GM19239 (cell line): ENCODE measurements around the gene GPC5.

Experiments
- DNase-seq: peaks from one replicate; pipeline ENCODE4 v3.0.0; 2011; ENCODE audit warnings: low spot score; ENCODE audit not compliant: insufficient read length
- FAIRE-seq: peaks from 2 replicates; lab custom pipeline; 2011; peaks lifted over from hg19 to GRCh38; lab: Jason Lieb, UNC

GPC5 gene

GRCh38 chr13:92365904-92366303 is 967.5 kb downstream of the GPC5 start:
- FAIRE-seq (no peak), DNase-seq (no peak)

GRCh38 chr13:92377396-92377795 is 979.0 kb downstream of the GPC5 start:
- DNase-seq, result no peak
- no peak for FAIRE-seq

GRCh38 chr13:92379371-92379770 is 981.0 kb downstream of the GPC5 start:
- FAIRE-seq (no peak), DNase-seq (no peak)

GRCh38 chr13:92384410-92384809 is 986.0 kb downstream of the GPC5 start:
- FAIRE-seq, result no peak
- DNase-seq, result no peak

- no peak for DNase-seq
- FAIRE-seq, result no peak
Observed at GRCh38 chr13:92387245-92387644, 988.8 kb downstream of the GPC5 start.

- DNase-seq, result no peak
- no peak for FAIRE-seq
Observed at GRCh38 chr13:92390217-92390616, 991.8 kb downstream of the GPC5 start.

GRCh38 chr13:92403606-92404005 is 1005.2 kb downstream of the GPC5 start:
- DNase-seq, result no peak
- FAIRE-seq, result no peak

- DNase-seq (no peak), FAIRE-seq (no peak)
Observed at GRCh38 chr13:92407858-92408257, 1009.4 kb downstream of the GPC5 start.

GRCh38 chr13:92412481-92412880 is 1014.1 kb downstream of the GPC5 start:
- FAIRE-seq (no peak), DNase-seq (no peak)

- FAIRE-seq (no peak), DNase-seq (no peak)
Observed at GRCh38 chr13:92412996-92413395, 1014.6 kb downstream of the GPC5 start.

- FAIRE-seq (no peak), DNase-seq (no peak)
Observed at GRCh38 chr13:92413452-92413851, 1015.0 kb downstream of the GPC5 start.

GRCh38 chr13:92414851-92415250 is 1016.4 kb downstream of the GPC5 start:
- no peak for DNase-seq
- no peak for FAIRE-seq

- DNase-seq, result no peak
Observed at GRCh38 chr13:92415781-92416180, 1017.4 kb downstream of the GPC5 start.

GRCh38 chr13:92418818-92419412 is 1020.5 kb downstream of the GPC5 start:
- no peak for DNase-seq
- no peak for FAIRE-seq

More at GRCh38 chr13:92415781-92416180, 1017.4 kb downstream of the GPC5 start:
- no peak for FAIRE-seq

GRCh38 chr13:92429231-92429630 is 1030.8 kb downstream of the GPC5 start:
- DNase-seq (no peak), FAIRE-seq (no peak)

- DNase-seq (no peak), FAIRE-seq (no peak)
Observed at GRCh38 chr13:92433386-92433785, 1035.0 kb downstream of the GPC5 start.

- FAIRE-seq, result no peak
- DNase-seq, result no peak
Observed at GRCh38 chr13:92433963-92434362, 1035.5 kb downstream of the GPC5 start.

- no peak for FAIRE-seq
Observed at GRCh38 chr13:92436924-92437323, 1038.5 kb downstream of the GPC5 start.

GRCh38 chr13:92444244-92444643 is 1045.8 kb downstream of the GPC5 start:
- DNase-seq, result no peak
- FAIRE-seq, result no peak

More at GRCh38 chr13:92436924-92437323, 1038.5 kb downstream of the GPC5 start:
- no peak for DNase-seq

GRCh38 chr13:92451060-92451459 is 1052.6 kb downstream of the GPC5 start:
- FAIRE-seq, result no peak
- no peak for DNase-seq

GRCh38 chr13:92452840-92453239 is 1054.4 kb downstream of the GPC5 start:
- no peak for DNase-seq
- FAIRE-seq, result no peak

- no peak for DNase-seq
- FAIRE-seq, result no peak
Observed at GRCh38 chr13:92459306-92459705, 1060.9 kb downstream of the GPC5 start.

GRCh38 chr13:92460479-92460878 is 1062.1 kb downstream of the GPC5 start:
- no peak for FAIRE-seq
- no peak for DNase-seq
